Measurements from ENCODE around the gene TNIP2. TPM values are rescaled to one million over a fixed set of nuclear protein-coding genes. Genes with fewer than 3 reads are reported as not detected.

Gene TNIP2
- total RNA-seq, 1 experiment from 2014 or later: 31.9 TPM

GRCh38 chr4:2745516-2745915, 10.6 kb downstream of the TNIP2 start:
- POLR2A ChIA-PET (ENCODE audit: low non-redundant PET): no interaction called here
- Histone ChIP-seq H3K27ac (ENCODE audit: low read depth, low read length, poor library complexity, severe bottlenecking) (peak overlapping the region; percentile 51), H3K27me3 (replicated peaks; ENCODE audit: insufficient read depth, low read depth, low read length, poor library complexity) (no peaks in the 10 kb centered on the region), H3K4me3 (ENCODE audit: low read depth, low read length, poor library complexity, severe bottlenecking) (no peak overlapping the region), H3K9me3 (ENCODE audit: low read depth, low read length, poor library complexity, severe bottlenecking) (no peaks in the 10 kb centered on the region), H3K4me1 (ENCODE audit: insufficient read depth, low read length, poor library complexity, severe bottlenecking) (peaks cover 22% of the 10 kb centered on the region), H3K36me3 (ENCODE audit: insufficient read depth, low read length, poor library complexity, severe bottlenecking) (peaks cover 36% of the 10 kb centered on the region)
- intact Hi-C loops (cut with micrococcal nuclease; ENCODE audit: unreplicated experiment): no loop called here
- no peak for TF ChIP-seq EZH2 (IDR thresholded peaks at IDR 0.05; ENCODE audit: borderline replicate concordance, low read depth, low read length, poor library complexity, severe bottlenecking)
- TF ChIP-seq, protein P1, sequence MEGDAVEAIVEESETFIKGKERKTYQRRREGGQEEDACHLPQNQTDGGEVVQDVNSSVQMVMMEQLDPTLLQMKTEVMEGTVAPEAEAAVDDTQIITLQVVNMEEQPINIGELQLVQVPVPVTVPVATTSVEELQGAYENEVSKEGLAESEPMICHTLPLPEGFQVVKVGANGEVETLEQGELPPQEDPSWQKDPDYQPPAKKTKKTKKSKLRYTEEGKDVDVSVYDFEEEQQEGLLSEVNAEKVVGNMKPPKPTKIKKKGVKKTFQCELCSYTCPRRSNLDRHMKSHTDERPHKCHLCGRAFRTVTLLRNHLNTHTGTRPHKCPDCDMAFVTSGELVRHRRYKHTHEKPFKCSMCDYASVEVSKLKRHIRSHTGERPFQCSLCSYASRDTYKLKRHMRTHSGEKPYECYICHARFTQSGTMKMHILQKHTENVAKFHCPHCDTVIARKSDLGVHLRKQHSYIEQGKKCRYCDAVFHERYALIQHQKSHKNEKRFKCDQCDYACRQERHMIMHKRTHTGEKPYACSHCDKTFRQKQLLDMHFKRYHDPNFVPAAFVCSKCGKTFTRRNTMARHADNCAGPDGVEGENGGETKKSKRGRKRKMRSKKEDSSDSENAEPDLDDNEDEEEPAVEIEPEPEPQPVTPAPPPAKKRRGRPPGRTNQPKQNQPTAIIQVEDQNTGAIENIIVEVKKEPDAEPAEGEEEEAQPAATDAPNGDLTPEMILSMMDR (conservative IDR thresholded peaks at IDR 0.05; ENCODE audit: low read depth, low read length): no peak
- CTCF ChIA-PET: interaction anchor here (0.5 kb wide), 1 partner anchor 292 kb away, joined by 3 read pairs; no protein-coding TSS in a partner anchor
- no peak for DNase-seq (ENCODE audit: low spot score)
- no TSS peak for BruUV-seq (replicated peaks)

GRCh38 chr4:2744576-2745270, 11.4 kb downstream of the TNIP2 start:
- TF ChIP-seq, protein P1 (conservative IDR thresholded peaks at IDR 0.05; ENCODE audit: low read depth, low read length): no peak
- no TSS peak for BruUV-seq (replicated peaks)
- Histone ChIP-seq H3K27me3 (replicated peaks; ENCODE audit: insufficient read depth, low read depth, low read length, poor library complexity) (no peaks in the 10 kb centered on the region), H3K27ac (ENCODE audit: low read depth, low read length, poor library complexity, severe bottlenecking) (peak overlapping the region; percentile 10), H3K9me3 (ENCODE audit: low read depth, low read length, poor library complexity, severe bottlenecking) (no peaks in the 10 kb centered on the region), H3K4me3 (ENCODE audit: low read depth, low read length, poor library complexity, severe bottlenecking) (no peak overlapping the region), H3K36me3 (ENCODE audit: insufficient read depth, low read length, poor library complexity, severe bottlenecking) (peaks cover 36% of the 10 kb centered on the region), H3K4me1 (ENCODE audit: insufficient read depth, low read length, poor library complexity, severe bottlenecking) (peaks cover 22% of the 10 kb centered on the region)
- peak; percentile 57 for DNase-seq (ENCODE audit: low spot score)
- ChIA-PET CTCF (no interaction called here), POLR2A (ENCODE audit: low non-redundant PET) (interaction anchor here (0.6 kb wide), 1 partner anchor 15 kb away, joined by 3 read pairs; no protein-coding TSS in a partner anchor)
- intact Hi-C loops (cut with micrococcal nuclease; ENCODE audit: unreplicated experiment): no loop called here

DNA sequence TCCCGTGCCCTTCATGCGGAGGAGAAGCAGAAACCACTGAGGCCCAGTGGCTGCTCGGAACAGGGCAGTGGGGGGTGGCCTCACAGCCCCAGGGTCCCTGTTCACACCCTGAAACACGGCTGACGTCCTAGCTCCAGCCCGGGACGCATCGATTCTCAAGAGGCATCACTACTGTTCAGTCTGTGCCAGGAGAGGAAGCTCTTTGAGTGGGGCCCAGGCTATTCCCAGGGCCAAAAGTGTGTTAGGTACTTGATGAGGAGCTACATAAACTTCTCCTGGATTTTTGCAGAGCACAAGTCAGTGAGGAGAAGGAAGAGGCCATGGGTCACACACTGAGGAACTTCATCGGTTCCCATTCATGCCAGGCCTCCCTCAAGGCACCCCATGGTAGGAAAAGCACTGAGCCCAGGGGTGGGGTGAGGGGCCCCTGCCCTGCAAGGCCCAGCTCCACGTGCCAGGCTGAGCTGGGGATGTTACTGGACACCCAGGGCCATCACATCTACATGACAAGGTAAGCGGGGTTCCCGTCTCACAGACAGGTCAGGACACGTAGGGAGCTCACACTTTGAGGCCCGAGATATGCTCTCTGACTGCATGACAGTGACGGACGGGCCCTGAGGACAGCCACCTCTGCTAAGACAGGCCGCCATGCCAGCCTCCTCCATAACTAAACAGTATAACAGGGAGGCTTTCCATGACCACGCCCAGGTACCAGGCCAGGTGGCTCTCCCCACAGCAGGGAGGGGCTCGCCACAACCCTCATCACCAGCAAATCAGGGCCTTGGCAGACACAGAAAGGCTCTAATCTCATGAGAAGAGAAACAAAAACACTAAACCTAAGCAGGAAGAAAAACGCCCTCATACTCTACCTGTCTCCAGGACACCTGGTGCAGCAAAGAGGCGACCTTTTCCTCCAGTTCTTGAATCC, 12.4 kb downstream of the TNIP2 start:
- no peaks in the 10 kb centered on the region for H3K9me3 ChIP-seq (ENCODE audit: low read depth, low read length, poor library complexity, severe bottlenecking)
- no peak overlapping the region for H3K4me3 ChIP-seq (ENCODE audit: low read depth, low read length, poor library complexity, severe bottlenecking)
- no peaks in the 10 kb centered on the region for H3K27me3 ChIP-seq (replicated peaks; ENCODE audit: insufficient read depth, low read depth, low read length, poor library complexity)
- TF ChIP-seq EZH2 (IDR thresholded peaks at IDR 0.05; ENCODE audit: borderline replicate concordance, low read depth, low read length, poor library complexity, severe bottlenecking): no peak
- TF ChIP-seq, protein P1 (conservative IDR thresholded peaks at IDR 0.05; ENCODE audit: low read depth, low read length): no peak
- peaks cover 36% of the 10 kb centered on the region for H3K36me3 ChIP-seq (ENCODE audit: insufficient read depth, low read length, poor library complexity, severe bottlenecking)
- BruUV-seq (replicated peaks): no TSS peak
- CTCF ChIA-PET: no interaction called here
- H3K4me1 ChIP-seq (ENCODE audit: insufficient read depth, low read length, poor library complexity, severe bottlenecking): peaks cover 22% of the 10 kb centered on the region
- no peak for DNase-seq (ENCODE audit: low spot score)
- H3K27ac ChIP-seq (ENCODE audit: low read depth, low read length, poor library complexity, severe bottlenecking): no peak overlapping the region
- intact Hi-C loops (cut with micrococcal nuclease; ENCODE audit: unreplicated experiment): no loop called here
- POLR2A ChIA-PET (ENCODE audit: low non-redundant PET): no interaction called here

Data from A673 (cell line).